Activated CD4-positive, CD25-positive, alpha-beta regulatory T cell treated with anti-CD3 and anti-CD28 coated beads, Interleukin-2, amount 50 U/mL, for 16 hours (primary cell): ENCODE results near the gene CCK.
"Not testable (repeated sequence)": the region's sequence is repeated elsewhere in the genome, so short reads cannot be mapped to it uniquely, and the experiment has no call there.

Experiments used
- DNase-seq: peaks from one replicate; pipeline ENCODE4 v3.0.0-alpha.2; 2020; ENCODE audit warnings: low read depth, low spot score

The CCK gene

GRCh38 chr3:42266085-42266484 is at the start of gene CCK:
TSS of gene CCK (minus strand) at chr3:42266185. CDS start at chr3:42263630, 2,555 bp downstream.
- no peak for DNase-seq

- no peak for DNase-seq
These were observed 48.4 kb upstream of the CCK start for GRCh38 chr3:42314411-42314810.

DNA sequence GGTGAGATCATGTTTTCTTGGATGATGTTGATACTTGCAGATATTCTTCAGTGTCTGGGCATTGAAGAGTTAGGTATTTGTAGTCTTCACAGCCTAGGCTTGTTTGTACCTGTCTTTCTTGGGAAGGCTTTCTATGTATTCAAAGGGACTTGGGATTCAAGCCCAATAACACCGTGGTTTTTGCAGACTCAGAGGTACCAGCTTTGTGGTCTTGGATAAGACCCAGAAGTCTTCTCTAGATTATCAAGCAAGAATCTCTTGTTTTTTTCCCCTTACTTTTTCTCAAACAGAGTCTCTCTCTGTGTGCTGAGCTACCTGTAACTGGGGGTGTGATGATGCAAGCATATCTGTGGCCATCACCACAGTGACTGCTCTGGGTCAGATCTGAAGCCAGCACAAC is 42.7 kb upstream of the CCK start:
- DNase-seq = no peak

DNA sequence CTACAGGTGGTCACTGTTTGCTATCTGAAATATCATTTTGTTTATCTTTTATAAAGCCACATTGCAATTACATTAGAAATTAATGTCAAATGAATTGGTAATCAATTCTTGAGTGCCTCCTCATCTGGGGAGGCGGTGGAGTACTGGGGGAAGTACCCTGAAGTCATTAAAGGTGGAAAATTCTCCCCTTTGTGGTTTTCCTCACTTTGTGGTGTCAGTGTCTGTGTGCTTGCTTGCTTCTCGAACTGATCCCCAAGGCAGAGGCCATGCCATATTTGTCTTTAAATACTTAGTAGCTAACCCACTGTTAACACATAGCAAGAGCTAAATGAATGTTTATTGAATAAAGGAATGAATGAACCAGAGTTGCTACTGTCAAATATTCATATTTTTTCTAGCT is 40.5 kb upstream of the CCK start:
- DNase-seq = no peak

DNA sequence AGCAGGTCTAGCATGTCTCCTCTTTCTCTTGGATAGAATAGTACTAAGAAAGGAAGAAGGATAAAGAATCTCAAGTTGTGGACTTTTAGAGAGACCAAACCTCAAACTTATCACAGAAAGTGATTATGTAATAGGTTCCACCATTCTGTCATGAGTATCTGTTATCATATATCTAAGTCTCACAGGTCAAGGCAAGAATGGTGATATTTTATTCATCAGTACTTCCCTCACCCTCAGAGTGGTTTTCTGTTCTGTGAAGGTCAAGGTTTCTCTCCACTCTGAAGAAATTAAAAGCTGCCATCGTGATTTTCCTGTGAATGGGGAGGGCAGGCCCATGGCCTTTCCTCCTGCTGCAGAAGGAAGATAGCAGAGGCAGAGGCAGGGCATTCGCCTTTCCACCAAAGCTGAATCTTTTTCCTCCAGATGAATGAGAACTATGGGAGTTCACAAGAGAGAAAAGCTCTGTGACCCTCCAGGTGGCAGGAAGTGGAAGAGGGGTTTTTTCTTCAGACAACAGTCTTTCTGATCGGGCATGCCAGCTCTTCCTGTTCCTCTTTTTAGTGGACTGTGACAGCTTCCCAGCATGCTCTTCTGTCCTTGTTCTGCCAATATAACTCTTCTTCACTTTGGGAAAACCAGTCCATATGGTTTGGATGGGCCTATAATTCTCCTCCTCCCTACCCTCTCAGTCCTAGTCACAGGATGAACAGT is 37.1 kb upstream of the CCK start:
- DNase-seq = no peak

DNA sequence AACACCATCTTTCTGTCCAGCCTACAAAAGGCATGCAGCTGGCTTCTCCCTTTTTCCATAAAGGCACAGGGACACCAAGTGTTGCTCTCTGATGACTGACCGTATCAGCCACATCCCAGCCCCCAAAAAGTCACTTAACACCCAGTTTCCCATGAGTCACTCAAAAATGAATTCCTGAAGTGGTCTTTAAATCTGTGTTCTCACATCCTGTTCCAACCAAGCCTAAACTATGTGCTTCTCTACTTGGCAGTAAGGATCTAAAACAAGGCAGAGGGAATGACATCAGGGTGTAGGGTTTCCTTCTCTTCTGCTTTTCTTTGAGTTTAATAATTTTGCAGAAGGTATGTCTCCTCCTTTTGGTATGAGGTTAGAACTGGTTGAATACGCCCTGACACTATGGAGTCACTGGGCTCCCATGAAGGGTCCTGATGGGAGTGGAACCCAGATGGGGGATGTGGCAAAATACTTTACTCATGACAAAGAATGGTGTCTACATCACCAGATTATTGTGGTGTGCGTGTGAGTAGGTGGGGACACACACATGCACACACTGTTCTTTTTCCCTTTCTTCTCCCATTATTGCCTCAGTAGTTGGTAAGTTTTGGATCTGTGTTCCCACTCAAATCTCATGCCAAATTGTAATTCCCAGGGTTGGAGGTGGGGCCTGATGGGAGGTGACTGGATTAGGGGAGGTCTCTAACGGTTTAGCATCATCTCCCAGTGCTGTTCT is 35.6 kb upstream of the CCK start:
- DNase-seq = no peak

- DNase-seq = no peak
These were observed 34.8 kb upstream of the CCK start for GRCh38 chr3:42300778-42301177.

GRCh38 chr3:42300013-42300412 is 34.0 kb upstream of the CCK start:
- DNase-seq = no peak

DNA sequence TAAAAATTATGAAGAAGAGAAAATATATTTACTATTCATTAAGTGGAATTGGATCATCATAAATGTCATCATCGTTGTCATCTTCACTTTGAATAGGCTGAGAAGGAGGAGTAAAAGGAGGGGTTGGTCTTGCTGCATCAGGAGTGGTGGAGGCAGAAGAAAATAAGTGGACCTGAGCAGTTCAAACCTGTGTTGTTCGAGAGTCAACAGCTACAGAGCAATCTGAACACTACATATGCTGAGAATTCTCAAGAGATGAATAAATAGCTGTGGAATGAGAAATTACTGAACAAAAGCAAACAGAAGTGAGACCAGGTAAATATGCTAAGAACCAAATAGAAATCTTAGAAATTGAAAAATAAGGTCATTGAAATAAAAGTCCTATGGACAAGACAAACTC is 32.3 kb upstream of the CCK start:
- no peak for DNase-seq

- DNase-seq = no peak
These were observed 26.0 kb upstream of the CCK start for GRCh38 chr3:42292009-42292408.

- DNase-seq = no peak
These were observed 25.2 kb upstream of the CCK start for GRCh38 chr3:42290966-42291714.

GRCh38 chr3:42289026-42289425 is 23.0 kb upstream of the CCK start:
- DNase-seq = no peak

GRCh38 chr3:42288385-42288784 is 22.4 kb upstream of the CCK start:
- no peak for DNase-seq

DNA sequence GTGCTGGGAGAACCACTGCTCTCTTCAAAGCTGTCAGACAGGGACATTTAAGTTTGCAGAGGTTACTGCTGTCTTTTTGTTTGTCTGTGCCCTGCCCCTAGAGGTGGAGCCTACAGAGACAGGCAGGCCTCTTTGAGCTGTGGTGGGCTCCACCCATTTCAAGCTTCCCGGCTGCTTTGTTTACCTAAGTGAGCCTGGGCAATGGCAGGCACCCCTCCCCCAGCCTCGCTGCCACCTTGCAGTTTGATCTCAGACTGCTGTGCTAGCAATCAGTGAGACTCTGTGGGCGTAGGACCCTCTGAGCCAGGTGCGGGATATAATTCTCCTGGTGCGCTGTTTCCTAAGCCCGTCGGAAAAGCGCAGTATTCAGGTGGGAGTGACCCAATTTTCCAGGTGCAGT is 21.4 kb upstream of the CCK start:
- not testable (repeated sequence) for DNase-seq

DNA sequence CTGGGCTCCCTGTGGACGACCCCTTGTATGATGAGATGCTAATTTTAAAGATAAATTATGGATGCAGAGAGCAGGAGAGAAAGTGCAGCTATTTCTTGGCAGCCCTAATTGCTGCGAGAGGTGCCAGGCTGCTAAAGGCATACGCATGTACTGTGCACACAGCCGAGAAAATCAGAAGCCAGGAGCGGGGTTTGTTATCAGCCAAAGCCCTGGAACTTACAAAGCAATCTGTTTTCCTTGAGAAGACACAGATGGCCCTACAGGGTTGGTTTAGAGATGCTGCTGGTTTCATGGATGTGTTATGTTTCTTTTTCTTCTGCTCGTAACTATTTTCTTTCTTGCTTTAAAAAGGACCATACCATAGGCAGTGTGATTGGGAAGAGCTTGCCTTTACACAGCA is 11.7 kb upstream of the CCK start:
- DNase-seq = no peak

- no peak for DNase-seq
These were observed 10.5 kb upstream of the CCK start for GRCh38 chr3:42276141-42277132.

- no peak for DNase-seq
These were observed 9.2 kb upstream of the CCK start for GRCh38 chr3:42275217-42275616.

- DNase-seq = no peak
These were observed 8.3 kb upstream of the CCK start for GRCh38 chr3:42274266-42274665.

GRCh38 chr3:42273361-42273760 is 7.4 kb upstream of the CCK start:
- no peak for DNase-seq

- DNase-seq = no peak
These were observed 5.8 kb upstream of the CCK start for GRCh38 chr3:42271786-42272185.

DNA sequence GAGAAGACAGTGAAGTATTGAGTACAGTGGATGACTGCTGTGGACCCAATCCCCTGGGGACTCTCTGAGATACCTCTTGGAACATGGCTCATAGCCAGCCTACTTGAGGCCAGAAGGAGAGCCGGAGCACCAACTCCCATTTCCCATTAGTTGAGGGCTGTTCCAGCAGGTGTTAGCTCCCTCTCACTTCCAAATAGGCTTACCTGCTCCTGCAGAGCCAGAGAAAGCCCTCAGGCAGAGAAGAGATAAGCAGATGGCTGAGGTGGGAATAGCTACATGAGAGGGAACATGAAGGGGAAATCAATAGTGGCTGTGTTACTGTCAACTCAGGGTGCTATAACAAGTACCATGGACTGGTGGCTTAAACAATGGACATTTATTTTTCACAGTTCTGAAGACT is 4.6 kb upstream of the CCK start:
- DNase-seq = no peak
